Activated CD8-positive, alpha-beta memory T cell treated with anti-CD3 and anti-CD28 coated beads for 4 hours (primary cell): ENCODE results near the gene MORN4.
"Not testable (repeated sequence)": the region's sequence is repeated elsewhere in the genome, so short reads cannot be mapped to it uniquely, and the experiment has no call there.

Experiments
- DNase-seq, 2 donors: peaks; one replicate each; pipeline ENCODE4 v3.0.0-alpha.2; 2020; ENCODE audit warnings: low read depth in 2 of 2

MORN4 gene

DNA sequence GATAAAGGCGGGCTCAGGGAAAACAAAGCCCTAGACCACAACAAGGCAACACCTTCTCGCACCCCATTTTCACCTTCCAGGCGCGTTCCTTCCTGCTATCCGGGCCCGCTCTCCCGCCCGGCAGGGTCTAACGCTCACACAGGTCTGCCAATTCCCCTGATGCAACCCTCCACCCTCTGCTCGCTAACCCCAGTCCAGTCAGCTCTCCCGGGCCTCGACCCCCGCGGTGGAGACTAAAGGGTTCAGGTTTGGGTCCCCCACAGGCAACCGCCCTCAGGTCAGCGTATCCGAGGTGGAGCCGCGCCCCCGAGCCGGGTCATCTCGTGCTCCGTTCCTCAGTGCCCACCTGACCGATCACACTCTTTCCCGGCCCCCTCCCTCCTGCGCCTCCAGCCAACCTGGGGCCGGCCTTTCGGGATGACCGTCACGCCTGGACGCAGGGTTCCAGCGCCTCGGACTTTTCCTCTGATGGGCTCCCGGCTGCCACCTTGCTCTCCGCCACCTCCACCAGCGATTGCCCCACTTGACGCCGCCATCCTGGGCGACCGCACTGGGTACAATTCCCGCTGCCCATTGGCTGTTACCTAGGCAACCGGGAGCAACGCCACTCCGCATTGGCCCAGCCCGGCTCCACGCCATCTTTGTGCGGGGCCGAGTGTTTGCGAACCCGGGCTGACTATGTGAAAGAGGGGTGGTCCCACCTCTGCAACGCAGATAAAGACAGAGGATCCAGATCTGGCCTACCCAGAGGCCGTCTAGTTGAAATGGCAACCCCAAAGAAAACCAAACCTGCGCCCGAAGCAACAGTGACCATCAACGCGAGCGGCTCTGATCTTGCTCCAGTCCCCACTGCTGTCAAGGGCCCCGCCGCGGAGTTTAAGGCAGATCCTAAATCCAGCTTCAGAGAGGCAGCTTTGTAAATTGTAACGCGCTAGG lies at the start of gene MORN4:
TSS of gene MORN4 (minus strand) at position 552 of the 936 bp plus-strand sequence. CDS start 13,847 bp downstream, outside the sequence.
- DNase-seq, result peak; percentile 74 to 79

DNA sequence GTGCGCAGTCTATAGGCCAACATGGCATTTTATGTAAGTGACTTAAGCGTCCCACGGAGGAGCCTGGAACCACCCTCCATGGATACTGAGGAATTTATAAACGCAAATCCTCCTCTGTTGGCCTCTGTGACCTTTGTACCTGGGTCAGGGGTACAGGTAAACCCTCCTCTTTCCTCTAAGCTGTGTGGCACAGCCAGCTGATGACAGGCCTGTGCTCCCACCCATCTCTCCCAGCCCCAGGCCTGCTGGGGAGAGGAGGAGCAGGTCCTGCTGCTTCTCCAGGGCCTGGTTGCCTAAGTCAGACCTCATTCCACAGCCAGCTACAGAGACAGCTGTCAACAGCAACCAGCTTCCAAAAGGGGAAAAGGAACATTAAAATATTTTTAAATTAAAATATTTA lies 48.7 kb upstream of the MORN4 start:
- DNase-seq, result no peak

DNA sequence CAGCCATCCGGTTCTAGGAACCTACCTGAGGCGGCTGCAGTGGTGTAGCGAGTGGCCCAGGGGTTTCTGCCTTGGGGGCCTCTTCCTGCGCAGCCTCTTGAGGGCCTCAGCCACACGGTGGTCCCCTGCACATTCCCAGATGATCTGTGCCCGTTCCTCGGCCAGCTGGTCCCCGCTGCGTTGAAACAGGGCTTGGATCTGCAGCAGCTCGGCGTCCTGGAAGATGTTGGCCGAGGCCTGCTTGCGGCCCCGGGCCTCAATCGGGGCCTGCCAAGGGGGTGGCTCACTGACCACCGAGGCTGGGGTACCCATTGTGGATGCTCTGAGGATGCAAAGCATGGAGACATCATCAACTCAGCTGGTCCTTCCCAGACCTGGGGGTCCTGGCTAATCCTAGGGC lies 46.3 kb upstream of the MORN4 start:
- no peak for DNase-seq

DNA sequence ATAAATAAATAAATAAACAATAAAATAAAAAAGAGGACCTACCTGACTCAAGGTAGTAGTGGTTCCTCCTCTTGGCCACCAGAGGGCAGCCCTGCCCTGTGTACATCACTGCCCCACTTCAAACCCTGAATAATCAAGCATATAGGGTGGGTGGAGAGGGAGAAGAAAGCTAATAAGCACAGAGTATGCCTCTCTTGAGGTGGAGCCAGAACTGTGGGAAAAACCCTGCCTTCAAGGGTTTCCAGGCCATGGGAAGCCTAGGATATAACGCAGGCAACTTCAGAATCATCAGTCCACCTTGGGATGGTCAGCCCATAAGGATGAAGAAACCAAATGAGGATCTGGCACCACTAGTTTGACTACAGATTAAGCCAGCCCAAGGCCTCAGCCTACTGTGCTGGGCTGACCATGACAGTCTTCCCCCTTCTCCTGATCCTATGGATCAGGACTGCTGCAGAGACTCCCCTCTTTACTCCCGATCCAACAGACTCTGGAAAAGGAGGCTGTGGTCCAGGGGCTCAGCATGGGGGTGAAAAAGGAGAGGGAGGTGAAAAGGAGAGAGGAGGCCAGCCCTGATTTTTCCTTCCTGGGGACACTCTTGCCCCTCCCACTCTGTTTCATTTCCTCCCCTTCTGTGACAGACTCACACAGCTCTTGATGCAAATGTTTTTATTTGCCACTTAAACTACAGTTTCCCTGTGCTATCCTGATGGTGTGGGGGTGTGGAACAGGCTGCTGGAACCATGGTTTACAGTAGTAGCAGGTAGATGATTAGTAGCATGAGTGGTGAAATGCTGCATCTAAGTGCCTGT lies 43.7 kb upstream of the MORN4 start:
- peak in 1 of 2 donors; percentile 26 for DNase-seq

DNA sequence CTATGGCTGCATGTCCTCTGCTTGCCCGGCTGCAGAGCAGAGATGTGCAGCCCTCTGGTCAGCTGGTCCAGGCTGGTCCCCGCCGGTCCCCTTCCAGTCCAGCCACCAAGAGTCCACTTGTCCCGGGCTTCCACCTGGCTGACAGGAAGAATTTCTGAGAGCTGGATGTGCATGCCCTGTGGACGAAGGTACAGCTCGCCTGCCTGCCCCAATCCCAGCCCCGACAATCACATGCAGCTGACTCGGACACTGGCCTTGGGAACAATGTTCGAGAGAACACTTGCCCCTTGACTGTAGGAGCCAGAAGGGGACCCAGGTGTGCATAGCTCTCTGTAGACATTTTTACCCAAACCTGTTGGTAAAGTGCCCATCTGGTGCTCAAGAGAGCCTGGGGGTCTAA lies 41.9 kb upstream of the MORN4 start:
- DNase-seq, result no peak

DNA sequence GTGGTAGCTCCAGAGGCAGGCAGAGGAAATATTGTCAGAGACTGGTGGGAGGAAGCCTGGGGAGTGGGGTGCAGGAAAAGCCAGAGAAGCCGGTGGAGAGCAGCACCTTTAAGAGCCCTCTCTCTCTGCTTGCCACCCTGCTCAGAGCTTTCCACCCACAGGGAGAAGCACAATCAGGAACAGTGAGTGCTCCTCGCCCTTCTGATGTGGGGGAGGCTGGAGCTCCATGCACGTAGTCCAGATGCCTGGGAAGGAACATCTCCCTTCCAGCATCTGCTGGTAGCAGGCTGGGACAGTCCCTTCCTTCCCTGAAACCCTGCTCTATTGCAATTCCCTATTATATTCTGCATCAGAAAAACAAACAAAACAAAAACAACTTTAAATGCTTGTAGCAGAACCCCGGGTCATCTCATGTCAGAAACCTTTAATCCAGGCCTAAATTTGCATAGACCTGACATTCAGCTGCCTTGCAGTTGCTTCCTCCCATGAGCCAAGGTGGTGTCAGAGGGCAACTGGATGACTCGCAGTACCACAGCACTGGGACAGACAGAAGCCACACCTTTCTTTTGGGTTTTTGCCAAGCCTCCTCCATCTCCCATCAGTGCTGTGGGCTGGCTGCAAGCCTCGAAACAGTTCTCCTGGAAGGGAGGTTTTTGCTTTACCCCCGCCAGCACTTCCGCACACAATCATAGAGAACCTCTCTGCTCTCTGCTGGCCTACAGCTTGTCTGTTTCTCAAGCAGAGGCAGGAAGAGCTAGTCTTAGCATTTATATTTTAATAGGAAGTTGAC lies 40.6 kb upstream of the MORN4 start:
- no peak for DNase-seq

DNA sequence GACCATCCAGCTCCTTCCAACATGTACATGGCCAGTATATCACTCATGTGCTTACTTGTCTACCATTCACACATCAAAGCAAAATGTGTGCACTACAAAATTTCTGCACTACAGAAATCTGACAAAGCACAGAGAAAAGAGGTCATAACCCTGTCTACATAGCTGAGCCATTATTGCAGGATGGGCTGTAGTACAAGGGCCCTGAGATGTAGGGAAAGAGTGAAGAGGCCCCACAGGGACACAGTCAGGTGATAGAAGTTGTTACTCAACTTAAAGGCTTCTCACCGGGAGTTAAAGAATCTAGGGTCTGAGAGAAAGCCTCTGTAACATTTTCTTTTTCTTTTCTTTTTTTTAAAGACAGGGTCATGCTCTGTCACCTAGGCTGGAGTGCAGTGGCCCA lies 36.3 kb upstream of the MORN4 start:
- no peak for DNase-seq

DNA sequence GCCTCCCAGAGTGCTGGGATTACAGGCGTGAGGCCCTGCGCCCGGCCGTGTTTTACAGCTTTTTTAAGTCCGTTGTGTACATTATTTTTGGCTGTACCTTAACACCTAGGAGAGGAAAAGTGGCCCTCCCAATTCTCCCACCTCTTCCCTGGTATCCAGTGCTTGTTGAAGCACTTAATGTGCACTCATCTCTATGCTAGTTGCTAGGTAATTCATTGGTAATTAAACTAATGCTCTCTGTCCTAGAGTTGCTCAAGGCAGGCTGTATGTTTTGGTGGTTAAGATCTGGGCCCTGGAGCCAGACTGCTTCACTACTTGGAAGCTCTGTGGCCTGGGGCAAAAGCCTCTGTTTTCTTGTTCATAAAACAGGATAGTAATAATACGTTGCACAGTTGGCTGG lies 34.2 kb upstream of the MORN4 start:
- DNase-seq, result no peak

DNA sequence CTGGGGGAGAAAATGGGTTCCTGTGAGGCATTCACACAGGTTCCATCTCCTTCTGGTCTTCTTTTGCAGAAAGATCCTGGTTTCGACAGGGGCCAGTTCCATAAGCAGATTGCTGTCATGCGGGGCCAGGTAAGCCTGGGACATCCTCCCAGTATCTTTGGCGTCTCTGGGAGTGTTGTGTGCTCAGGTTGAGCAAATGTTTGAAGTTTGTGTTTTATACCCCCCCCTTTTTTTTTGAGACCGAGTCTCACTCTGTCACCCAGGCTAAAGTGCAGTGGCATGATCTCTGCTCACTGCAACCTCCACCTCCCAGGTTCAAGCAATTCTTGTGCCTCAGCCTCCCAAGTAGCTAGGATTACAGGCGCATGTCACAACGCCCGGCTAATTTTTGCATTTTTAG lies 33.7 kb upstream of the MORN4 start:
- no peak for DNase-seq

DNA sequence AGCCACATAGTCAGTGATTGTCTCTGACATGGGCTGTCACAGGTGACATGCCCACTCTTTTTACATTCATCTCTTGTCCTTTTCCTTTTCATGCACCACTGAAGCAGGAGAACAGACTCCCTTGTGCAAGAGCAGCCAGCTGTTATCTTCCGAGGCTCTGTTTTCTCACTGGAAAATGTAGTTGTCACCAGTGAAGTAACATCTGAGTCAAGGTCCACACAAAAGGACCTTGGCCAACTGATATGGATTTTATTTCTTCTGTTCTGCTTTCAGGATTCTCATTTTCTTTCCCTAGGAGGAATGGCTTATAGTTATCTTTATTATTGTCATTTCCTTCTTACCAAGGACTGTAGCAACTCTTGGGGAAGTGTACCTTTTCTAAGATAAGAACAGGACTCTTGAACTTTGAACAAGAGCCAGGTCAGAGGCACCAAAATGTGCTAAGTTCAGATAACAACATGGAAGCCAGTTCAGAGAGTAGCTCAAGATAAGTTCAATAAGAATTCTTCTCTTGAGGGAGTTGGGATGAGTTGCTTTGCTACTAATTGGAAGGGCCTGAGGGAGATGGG lies 31.1 kb upstream of the MORN4 start:
- no peak for DNase-seq

DNA sequence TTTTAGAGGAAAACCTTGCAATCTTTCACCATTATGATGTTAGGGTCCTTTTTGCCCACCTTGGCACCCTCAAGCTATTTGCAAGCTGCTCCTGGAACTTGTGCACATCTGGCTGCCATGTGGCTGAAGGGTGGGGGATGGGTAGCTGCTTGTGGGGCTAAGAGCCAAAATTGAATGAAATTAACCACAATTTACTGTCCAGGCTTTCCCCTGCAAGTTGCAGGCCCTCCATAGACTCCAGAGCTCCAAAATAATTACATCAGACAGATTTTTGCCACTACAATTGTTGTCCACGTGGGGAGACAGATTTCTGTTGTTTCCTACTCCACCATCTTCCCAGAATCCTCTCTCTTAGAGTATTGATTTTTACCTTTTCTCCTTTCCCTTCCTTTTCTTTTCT lies 26.3 kb upstream of the MORN4 start:
- no peak for DNase-seq

DNA sequence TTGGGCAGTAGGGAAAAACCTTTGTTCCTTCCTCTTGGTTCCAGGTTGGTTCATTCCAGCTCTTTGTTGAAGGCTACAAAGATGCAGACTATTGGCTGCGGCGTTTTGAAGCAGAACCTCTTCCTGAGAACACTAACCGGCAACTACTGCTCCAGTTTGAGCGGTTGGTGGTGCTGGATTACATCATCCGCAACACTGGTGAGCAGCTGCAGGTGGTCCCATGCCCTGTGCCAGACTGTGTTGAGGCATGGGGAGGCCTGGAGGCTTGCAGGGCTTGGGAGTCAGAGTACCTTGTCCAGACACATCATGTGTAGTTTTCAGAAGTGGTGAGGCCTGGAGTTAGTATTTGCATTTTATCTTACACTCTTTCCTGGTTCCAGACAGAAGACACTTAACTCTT lies 23.5 kb upstream of the MORN4 start:
- no peak for DNase-seq

DNA sequence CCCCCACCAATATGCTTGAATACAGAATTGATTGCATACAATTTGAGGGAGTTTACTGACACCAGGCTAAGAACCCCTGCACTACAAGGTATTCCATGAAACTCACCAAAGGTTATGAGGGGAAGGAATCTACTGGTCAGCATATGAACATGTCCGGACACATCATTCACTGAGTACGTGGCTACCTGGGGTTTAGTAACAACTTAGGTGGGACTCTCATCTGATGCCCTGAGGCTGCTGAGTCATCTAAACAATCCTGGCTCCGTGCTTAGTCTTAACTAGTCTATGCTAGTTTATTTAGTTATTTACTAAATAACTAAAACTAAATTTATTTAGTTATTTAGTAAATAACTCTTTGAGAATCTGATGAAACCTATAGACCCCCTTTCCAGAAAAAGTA lies 18.5 kb upstream of the MORN4 start:
- DNase-seq, result no peak

DNA sequence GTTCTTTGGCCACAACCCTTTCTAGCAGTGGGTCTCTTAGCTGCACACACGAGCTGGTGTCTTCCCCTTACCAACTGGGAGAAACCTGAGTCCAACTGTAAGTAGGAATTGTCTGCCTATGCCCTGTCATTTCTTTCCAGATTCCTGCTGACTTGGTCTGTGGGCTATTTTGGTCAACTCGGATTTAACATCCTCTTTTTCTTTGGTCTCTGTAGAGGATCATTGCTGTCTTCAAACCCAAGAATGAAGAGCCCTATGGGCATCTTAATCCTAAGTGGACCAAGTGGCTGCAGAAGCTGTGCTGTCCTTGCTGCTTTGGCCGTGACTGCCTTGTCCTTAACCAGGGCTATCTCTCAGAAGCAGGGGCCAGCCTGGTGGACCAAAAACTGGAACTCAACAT lies 17.4 kb upstream of the MORN4 start:
- DNase-seq, result no peak

DNA sequence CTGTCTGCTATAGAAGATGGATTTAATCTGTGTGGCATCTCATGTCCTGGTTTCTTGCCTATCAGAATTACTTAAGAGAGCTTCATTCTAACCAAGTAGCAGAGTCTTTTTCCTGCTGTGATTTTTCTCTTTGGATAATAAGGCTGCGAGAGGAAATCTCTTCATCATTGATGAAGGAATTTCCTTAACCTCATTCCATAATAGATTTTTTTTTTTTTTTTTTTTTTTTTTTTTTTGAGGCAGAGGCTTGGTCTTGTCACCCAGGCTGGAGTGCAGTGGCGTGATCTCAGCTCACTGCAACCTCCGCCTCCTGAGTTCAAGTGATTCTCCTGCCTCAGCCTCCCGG lies 16.1 kb upstream of the MORN4 start:
- DNase-seq, result not testable (repeated sequence)

DNA sequence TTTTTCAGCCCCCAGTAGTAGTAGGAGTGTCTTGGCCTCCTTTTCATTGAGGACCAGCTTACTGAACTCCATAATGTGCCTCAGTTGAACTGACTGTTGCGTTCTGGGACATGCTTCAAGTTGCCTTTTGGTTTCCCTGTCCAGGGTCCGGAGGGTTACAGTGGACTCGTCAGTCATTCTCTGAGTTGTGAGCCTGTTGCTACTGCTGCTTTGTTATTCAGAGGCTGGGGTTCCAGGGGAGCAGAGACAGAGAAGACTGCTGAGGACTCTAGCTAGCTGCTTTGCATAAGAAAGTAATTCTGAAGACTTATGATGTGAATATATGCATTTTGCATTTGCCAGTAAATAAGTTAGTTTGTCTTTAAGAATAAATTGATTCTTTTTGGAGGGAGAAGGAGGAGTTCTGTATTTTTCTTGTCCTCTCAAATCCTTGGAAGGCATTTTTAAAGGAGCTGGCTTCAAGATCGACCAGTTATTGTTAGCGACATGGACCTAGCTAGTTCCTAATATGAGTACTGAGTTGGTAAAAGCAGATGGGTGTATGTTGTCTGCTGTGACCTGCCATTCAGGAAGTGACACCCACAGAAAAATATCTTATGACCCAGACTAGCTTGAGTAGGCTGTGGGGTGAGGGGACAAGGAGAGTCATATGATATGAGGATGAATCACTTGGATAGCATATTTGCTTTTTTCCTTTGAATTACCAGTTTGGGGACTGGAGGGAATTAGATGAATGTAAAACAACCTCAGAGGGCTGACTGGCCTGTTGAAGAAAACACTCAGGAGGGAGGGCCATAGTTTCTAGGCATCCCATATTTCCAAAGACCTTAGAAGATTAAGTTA lies 15.5 kb upstream of the MORN4 start:
- DNase-seq, result peak in 1 of 2 donors; percentile 18

DNA sequence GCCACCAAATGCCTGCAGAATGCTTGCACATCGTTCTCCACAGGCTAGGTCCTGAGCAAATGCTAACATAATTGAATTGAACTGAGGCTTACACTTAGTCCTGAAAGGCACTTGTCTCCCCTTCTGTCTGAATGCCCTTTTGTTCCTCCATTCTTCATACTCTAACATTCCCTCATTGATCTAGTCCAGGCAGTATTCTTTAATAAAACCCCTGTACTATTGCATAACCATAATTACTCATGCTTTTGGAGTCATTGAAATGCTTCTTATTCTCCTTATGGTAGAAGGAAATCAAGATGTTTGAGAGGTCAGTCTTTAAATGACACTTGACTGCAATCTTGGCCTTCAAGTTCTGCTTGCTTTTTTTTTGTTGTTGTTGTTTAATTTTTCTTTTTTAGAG lies 14.3 kb upstream of the MORN4 start:
- DNase-seq, result no peak

DNA sequence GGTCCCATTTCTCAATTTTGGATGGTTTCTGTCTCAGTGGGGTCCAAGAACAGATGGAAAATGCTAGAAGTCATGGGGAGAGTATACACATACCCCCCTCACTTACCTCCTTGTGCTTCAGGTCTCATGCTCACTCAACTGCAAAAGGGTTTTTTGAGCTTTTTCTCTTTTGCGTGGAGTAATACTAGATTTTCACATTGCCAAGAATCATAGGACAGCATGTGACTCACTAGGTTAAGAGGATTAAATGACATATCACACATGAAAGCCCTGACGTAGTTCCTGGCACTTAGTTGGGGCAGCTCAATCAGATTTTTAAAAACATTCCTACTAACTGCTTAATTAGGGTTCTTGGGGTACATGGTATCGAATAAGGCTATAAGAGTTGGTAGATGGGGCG lies 11.6 kb upstream of the MORN4 start:
- no peak for DNase-seq

DNA sequence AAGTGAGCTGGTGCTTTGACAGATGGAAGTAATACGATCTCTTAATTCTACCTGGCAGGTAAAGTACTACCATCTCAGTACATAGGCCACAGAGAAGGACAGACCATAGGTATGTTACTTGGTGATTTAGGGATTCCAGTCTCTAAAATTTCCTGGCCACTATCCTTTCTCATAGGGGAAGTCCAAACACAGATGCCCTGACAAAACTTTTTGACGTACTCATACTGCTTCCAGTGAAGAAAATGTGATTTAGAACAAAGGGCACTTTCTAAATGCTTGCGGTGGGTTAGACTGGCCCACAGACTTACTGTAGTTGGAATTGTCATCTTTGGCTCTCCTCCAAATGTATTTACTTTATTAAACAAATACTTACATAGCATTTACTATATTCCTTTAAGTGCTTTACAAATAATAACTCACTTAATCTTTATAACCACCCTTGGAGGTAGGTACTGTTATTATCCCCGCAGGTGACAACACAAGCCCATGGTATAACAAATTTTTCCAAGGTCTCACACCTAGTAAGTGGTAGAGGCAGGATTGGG lies 10.2 kb upstream of the MORN4 start:
- DNase-seq, result no peak

DNA sequence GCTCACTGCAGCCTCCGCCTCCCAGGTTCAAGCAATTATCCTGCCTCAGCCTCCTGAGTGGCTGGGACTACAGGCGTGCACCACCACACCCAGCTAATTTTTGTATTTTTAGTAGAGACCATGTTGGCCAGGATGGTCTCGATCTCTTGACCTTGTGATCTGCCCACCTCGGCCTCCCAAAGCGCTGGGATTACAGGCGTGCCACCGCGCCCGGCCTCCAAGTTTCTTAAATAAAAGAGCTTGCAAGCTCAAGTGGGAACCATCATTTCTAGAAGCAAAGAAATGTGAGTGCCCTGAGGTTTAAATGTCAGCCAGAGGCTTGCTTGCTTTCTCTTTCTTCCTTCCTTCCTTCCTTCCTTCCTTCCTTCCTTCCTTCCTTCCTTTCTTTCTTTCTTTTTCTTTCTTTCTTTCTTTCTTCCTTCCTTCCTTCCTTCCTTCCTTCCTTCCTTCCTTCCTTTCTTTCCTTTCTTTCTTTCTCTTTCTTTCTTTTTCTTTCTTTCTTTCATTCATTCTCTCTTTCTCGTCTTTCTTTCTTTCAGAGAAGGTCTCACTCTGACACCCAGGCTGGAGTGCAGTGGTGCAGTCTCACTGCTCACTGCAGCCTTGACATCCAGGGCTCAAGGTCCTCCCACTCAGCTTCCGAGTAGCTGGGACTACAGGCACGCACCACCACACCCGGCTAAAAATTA lies 9.3 kb upstream of the MORN4 start:
- DNase-seq, result not testable (repeated sequence)
